ENCODE results near the gene ZGLP1. TPM values are rescaled to one million over a fixed set of nuclear protein-coding genes. Genes with fewer than 3 reads are reported as not detected.

Gene ZGLP1
- total RNA-seq, 1 experiment from 2014 or later, result 5.0 TPM

DNA sequence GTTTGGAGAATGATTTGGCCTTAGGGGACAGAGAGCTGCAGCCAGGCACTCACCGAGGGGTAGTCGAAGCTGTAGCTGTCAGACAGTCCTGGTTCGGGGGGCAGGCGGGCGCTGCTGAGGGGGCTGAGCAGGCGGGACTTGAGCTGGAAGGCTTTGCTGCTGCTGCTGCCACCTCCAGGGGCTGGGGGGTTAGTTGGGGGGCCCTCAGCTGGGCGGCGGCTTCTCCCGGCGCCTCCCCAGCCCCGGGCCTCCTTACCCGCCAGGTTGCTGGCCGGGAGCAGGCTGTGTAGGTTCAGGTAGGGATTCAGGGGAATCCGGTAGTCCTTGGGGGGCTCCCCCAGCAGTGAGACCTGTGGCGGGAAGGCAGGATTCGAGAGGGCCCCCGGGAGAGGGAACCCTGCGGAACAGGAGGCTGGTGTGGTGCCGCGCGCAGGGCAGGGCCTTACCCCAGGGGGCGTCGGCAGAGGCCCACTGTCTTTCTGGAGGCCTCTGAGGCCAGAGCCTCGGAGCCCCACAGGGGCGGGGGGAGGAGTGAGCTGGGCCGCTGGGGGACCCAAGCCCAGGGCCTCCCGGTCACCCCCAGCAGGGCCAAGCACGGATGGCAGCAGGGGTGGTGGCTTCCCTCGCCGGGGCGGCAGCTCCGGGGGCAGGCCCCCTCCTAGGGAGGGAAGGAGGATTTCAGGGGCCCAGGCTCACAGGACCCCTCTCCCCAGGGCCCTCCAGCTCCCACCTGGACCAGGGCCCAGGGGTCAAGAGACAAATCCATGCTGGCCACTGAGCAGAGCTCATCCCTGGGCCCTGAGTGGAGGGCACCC lies 11.2 kb upstream of the ZGLP1 start:
- POLR2A ChIA-PET, result no interaction called here
- CTCF ChIA-PET, result no interaction called here
- H3K4me3 ChIP-seq (replicated peaks in 1 of 2; ENCODE audit: low read depth in 1 of 2, low read length in 2 of 2), result no peak overlapping the region
- TF ChIP-seq ZNF274 (IDR thresholded peaks at IDR 0.05; ENCODE audit: low read depth, low read length) (no peak), POLR2AphosphoS5 (IDR thresholded peaks at IDR 0.05; ENCODE audit: low read depth, low read length) (no peak), EZH2phosphoT487 (IDR thresholded peaks at IDR 0.05; ENCODE audit: borderline replicate concordance) (no peak), SP1 (IDR thresholded peaks at IDR 0.05; ENCODE audit: low read depth) (no peak)
- no peak overlapping the region for H3K4me2 ChIP-seq (ENCODE audit: low read length)
- H3K36me3 ChIP-seq (ENCODE audit: control insufficient read depth in 1 of 2, insufficient read depth in 2 of 2, low read length in 2 of 2), result peaks cover 16 to 33% of the 10 kb centered on the region in 2 experiments; a peak in 3 of 4 replicates
- peaks cover 0 to 10% of the 10 kb centered on the region in 2 experiments; a peak in 2 of 4 replicates for H3K4me1 ChIP-seq (ENCODE audit: control insufficient read depth in 1 of 2, insufficient read depth in 2 of 2, low read length in 2 of 2)
- BruUV-seq (replicated peaks), result no TSS peak
- H3K9me3 ChIP-seq (ENCODE audit: control insufficient read depth in 1 of 2, insufficient read depth in 1 of 2, low read depth in 1 of 2, low read length in 2 of 2), result no peaks in the 10 kb centered on the region
- H3K9ac ChIP-seq (ENCODE audit: low read length), result no peak overlapping the region
- RAD21 ChIA-PET (ENCODE audit: low non-redundant PET in 1 of 2, low total read pairs in 2 of 2, uncharacterized antibody in 2 of 2, unreplicated experiment in 2 of 2), result no interaction called here
- no peaks in the 10 kb centered on the region for H3K9me2 ChIP-seq (ENCODE audit: insufficient read depth)
- no peak overlapping the region for H3K27ac ChIP-seq (ENCODE audit: low read depth, low read length)
- no peaks in the 10 kb centered on the region for H3K27me3 ChIP-seq (ENCODE audit: insufficient read depth, low read length)
- ATAC-seq, result no peak
- no peaks in the 10 kb centered on the region for H4K20me1 ChIP-seq (ENCODE audit: insufficient read depth)
- DNase-seq (ENCODE audit: low read depth, low spot score), result no peak
- H3K79me2 ChIP-seq (ENCODE audit: insufficient read depth, low read length), result no peaks in the 10 kb centered on the region; the same call in 1 of the 2 replicates
- no peak overlapping the region for H2AFZ ChIP-seq (ENCODE audit: low read depth, low read length, poor library complexity, severe bottlenecking)
- intact Hi-C loops (cut with micrococcal nuclease), result no loop called here

DNA sequence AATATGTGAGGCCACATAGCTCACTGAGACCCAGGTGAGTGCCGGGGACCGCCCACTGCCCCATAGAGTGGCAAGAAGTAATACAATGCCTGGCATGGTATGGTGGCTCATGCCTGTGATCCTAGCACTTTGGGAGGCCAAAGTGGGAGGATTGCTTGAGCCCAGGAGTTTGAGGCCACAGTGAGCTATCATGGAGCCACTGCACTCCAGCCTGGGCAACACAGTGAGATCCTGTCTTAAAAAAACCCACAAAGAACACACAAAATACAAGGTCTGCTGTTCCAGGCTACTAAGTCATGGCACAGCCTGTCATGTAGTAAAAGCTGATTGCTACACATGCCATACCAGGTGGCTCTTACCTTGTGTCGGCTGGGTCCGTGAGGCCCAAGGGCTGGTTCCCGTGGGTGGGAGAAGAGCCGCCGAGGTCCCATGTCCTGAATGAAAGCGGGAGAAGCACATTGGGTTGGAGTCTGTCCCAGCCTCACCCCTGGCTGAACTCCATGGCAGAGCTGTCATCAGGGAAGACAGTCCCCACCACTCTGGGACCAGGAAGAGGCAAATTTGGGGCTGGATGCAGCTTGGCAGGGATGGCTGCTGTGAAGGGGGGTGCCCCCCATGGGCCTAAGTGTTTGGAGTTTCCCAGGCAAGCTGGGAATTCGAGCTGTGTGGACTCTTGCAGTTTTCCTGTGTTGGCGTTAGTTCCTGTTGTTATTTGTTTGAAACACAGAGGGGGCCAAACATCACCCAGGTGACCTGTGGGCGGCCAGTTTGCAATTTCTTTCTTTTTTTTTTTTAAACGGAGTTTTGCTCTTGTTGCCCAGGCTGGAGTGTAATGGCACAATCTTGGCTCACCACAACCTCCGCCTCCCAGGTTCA lies 9.4 kb upstream of the ZGLP1 start:
- ChIA-PET CTCF (no interaction called here), POLR2A (interaction anchor here (1.2 kb wide), 1 partner anchor 30 kb away, joined by 3 read pairs; no protein-coding TSS in a partner anchor), RAD21 (ENCODE audit: low non-redundant PET in 1 of 2, low total read pairs in 2 of 2, uncharacterized antibody in 2 of 2, unreplicated experiment in 2 of 2) (no interaction called here)
- DNase-seq (ENCODE audit: low read depth, low spot score), result no peak
- peaks cover 4 to 21% of the 10 kb centered on the region in 2 experiments; a peak in 3 of 4 replicates for H3K4me1 ChIP-seq (ENCODE audit: control insufficient read depth in 1 of 2, insufficient read depth in 2 of 2, low read length in 2 of 2)
- TF ChIP-seq YY1 (IDR thresholded peaks at IDR 0.05; ENCODE audit: extremely low read depth, insufficient replicate concordance, low read depth, low read length), result no peak
- TF ChIP-seq RAD21 (IDR thresholded peaks at IDR 0.05; ENCODE audit: low read depth), result no peak
- H3K79me2 ChIP-seq (ENCODE audit: insufficient read depth, low read length), result 0 out of 2 replicates have a peak, but pooled peaks cover 4% of the 10 kb centered on the region
- no peaks in the 10 kb centered on the region for H4K20me1 ChIP-seq (ENCODE audit: insufficient read depth)
- peaks cover 13 to 28% of the 10 kb centered on the region in 2 experiments; a peak in 3 of 4 replicates for H3K36me3 ChIP-seq (ENCODE audit: control insufficient read depth in 1 of 2, insufficient read depth in 2 of 2, low read length in 2 of 2)
- intact Hi-C loops (cut with micrococcal nuclease), result no loop called here
- no peak overlapping the region for H3K4me2 ChIP-seq (ENCODE audit: low read length)
- no peaks in the 10 kb centered on the region for H3K9me3 ChIP-seq (ENCODE audit: control insufficient read depth in 1 of 2, insufficient read depth in 1 of 2, low read depth in 1 of 2, low read length in 2 of 2)
- H2AFZ ChIP-seq (ENCODE audit: low read depth, low read length, poor library complexity, severe bottlenecking), result no peak overlapping the region
- no peak overlapping the region for H3K4me3 ChIP-seq (replicated peaks in 1 of 2; ENCODE audit: low read depth in 1 of 2, low read length in 2 of 2)
- no peaks in the 10 kb centered on the region for H3K27me3 ChIP-seq (ENCODE audit: insufficient read depth, low read length)
- no peak overlapping the region; the same call in 1 of the 2 replicates for H3K27ac ChIP-seq (ENCODE audit: low read depth, low read length)
- H3K9me2 ChIP-seq (ENCODE audit: insufficient read depth), result no peaks in the 10 kb centered on the region
- no peak overlapping the region for H3K9ac ChIP-seq (ENCODE audit: low read length)
- no peak for ATAC-seq
- BruUV-seq (replicated peaks), result no TSS peak

Data from HCT116 (cell line).